Measurements from ENCODE around the gene LIN9.
A peak's percentile ranks its signal among the peaks of the same experiment; 100 is the strongest.
"Not testable (repeated sequence)": the region's sequence is repeated elsewhere in the genome, so short reads cannot be mapped to it uniquely, and the experiment has no call there.

Gene LIN9

DNA sequence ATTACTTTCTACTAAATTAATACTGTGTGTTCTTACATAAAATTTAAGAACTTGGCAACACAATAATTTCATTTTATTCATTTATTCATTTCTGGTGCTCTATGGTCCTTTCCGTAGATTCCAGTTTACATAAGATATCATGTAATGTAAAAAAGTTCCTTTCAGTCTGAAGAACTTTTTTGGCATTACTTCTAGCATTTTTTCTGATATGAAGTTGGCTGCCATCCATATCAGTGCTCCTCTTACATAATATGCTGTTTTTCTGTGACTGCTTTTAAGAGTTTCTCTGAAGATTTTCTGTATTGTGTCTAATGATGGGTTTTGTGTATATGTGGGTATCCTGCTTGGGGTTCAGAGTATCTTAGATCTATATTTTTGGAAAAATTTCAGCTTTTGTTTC is 34.8 kb downstream of the LIN9 start:
- DNase-seq (ENCODE audit: low read depth in 2 of 2): no peak

DNA sequence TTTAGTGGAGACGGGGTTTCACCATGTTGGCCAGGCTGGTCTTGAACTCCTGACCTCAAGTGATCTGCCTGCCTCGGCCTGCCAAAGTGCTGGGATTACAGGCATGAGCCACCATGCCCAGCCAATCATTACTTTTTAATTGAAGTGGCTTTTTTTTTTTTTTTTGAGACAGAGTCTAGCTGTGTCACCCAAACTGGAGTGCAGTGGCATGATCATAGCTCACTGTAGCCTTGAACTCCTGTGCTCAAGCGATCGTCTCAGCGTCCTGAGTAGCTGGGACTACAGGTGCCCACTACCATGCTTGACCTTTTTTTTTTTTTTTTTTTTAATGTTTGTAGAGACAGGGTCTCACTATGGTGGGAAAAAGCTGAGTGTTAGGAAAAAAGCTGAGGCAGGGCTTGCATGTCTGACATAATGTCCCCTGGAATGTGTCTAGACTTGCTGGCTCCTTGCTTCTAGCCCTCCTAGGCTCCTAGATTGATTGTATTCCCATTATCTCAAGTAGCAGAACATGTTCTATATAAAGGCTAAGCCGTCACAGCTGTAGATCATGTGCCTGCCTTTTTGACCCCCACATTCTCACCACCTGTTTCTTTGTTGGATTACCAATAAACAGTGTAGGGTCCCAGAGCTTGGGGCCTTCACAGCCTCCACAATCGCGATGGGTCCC is 36.6 kb downstream of the LIN9 start:
- DNase-seq (ENCODE audit: low read depth in 2 of 2): not testable (repeated sequence)

DNA sequence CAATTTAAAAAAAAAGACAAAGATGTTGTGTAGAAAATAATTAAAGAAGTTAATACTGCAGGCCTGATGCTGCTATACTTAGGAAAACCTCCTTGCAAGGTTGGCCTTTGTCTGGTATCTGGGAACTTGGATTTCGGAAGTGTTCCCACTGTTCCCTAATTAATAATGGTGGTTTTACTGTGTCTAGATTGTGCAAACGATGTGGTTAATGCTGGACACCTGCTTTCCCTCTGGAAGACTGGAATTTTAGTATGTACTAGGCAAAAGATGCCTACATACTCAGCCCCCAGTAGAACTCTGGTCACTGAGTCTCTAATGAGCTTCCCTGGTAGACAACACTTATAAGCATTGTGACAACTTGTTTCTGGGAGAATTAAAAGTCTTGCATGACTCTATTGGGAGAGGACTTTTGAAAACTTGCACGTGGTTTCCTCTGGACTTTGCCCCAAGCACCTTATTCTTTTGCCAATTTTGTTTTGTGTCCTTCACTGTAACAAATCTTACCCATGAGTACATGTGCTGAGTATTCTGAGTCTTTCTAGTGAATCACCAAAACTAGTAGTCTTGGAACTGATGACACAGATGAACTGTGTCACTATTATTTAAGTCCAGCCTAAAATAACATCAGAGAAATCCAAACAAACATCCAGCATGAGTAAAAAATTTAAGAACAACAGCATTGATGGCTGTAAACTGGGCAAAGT is 40.4 kb downstream of the LIN9 start:
- DNase-seq (ENCODE audit: low read depth in 2 of 2): no peak

DNA sequence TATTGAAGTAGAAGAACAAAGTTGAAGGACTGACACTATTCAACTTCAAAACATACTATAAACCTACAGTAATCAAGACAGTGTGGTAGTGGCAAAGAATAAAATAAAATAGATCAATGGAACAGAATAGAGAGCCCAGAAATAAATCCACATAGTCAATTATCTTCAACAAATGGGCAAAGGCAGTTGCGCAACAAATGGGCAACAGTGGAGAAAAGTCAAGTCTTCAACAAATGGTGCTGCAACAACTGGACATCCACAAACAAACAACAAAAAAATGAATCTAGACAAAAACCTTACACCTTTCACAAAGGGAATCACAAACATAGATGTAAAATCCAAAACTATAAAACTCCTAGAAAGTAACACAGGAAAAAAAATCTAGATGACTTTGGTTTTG is 47.1 kb downstream of the LIN9 start:
- no peak for DNase-seq (ENCODE audit: low read depth in 2 of 2)

- DNase-seq (ENCODE audit: low read depth in 2 of 2): no peak
These were observed 53.6 kb downstream of the LIN9 start for GRCh38 chr1:226255380-226255779.

- no peak for DNase-seq (ENCODE audit: low read depth in 2 of 2)
These were observed 55.0 kb downstream of the LIN9 start for GRCh38 chr1:226253933-226254332.

GRCh38 chr1:226252841-226253240 is 56.1 kb downstream of the LIN9 start:
- DNase-seq (ENCODE audit: low read depth in 2 of 2): not testable (repeated sequence)

- DNase-seq (ENCODE audit: low read depth in 2 of 2): no peak
These were observed 58.5 kb downstream of the LIN9 start for GRCh38 chr1:226250511-226250910.

- no peak for DNase-seq (ENCODE audit: low read depth in 2 of 2)
These were observed 60.2 kb downstream of the LIN9 start for GRCh38 chr1:226248796-226249195.

- no peak for DNase-seq (ENCODE audit: low read depth in 2 of 2)
These were observed 60.9 kb downstream of the LIN9 start for GRCh38 chr1:226248091-226248490.

DNA sequence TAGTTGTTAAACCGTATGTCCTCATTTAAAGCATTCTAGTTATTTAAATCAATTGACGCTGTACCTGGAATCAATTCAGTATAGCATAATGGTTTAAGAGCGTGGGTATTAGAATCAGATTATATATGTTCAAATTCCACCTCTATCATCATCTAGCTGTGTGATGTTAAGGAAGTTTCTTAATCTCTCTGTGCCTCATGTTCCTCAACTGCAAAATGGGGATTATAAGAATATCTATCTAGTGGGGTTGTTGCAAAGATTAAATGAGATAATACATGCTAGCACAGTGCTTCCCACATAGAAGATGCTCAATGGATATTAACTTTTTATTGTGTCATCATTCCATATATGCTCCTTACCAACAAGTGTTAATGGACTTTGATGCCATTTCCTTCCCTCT is 69.5 kb downstream of the LIN9 start:
- no peak for DNase-seq (ENCODE audit: low read depth in 2 of 2)

DNA sequence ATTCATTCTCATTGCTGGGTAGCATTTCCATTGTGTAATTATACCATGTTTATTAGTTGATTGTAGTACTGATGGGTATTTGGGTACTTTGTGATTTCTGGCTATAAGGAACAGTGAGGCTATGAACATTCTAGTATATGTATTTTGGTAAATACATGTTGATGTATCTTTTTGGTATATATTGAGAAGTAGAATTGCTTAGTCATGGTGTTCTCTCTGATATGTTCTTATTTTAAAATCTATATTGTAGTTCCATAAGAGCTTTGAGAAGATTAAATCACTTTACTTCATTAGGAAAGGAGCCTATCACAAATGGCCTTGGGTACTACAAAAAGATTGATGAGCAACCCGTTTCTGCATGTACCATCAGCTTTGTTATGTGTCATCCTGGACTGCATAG is 72.1 kb downstream of the LIN9 start:
- DNase-seq (ENCODE audit: low read depth in 2 of 2): no peak

- no peak for DNase-seq (ENCODE audit: low read depth in 2 of 2)
These were observed 75.2 kb downstream of the LIN9 start for GRCh38 chr1:226233806-226234205.

- no peak for DNase-seq (ENCODE audit: low read depth in 2 of 2)
These were observed 75.7 kb downstream of the LIN9 start for GRCh38 chr1:226233293-226233692.

DNA sequence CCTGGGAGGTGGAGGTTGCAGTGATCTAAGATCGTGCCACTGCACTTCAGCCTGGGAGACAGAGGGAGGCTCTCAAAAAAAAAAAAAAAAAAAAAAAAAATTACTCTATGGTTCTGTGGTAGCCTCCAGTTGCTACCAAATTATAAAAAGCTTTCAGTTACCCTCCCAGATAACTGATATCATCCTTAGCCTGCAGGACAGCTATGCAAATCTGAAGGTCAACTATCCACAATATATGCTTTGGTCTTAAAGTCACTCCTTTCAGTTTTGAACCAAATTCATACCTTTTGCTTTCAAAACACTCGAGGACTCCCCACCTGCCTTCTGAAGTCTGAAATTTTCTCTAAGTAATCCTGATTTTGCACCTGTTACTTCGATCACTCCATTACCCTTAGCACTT is 82.4 kb downstream of the LIN9 start:
- DNase-seq (ENCODE audit: low read depth in 2 of 2): no peak

DNA sequence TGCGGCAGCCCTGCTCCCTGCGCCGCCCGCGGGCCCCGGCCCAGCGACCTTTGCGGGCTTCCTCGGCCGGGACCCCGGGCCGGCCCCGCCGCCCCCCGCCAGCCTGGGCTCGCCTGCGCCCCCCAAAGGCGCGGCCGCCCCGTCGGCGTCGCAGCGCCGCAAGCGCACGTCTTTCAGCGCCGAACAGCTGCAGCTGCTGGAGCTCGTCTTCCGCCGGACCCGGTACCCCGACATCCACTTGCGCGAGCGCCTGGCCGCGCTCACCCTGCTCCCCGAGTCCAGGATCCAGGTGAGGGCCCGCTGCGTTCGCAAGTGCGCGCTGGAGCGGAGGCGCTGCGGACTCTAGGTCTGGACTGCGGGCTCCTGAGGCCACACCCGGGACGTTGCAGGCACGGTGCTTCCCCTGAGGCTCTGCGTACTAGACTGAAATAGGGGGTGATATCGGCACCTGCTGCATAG is 85.1 kb downstream of the LIN9 start:
- DNase-seq (ENCODE audit: low read depth in 2 of 2): peak in 1 of 2 donors; percentile 4

- DNase-seq (ENCODE audit: low read depth in 2 of 2): no peak
These were observed 85.7 kb downstream of the LIN9 start, which contains the start of gene MIXL1 for GRCh38 chr1:226223157-226223785. MIXL1 (plus strand) TSS chr1:226223664; CDS start chr1:226223682, 18 bp downstream.

DNA sequence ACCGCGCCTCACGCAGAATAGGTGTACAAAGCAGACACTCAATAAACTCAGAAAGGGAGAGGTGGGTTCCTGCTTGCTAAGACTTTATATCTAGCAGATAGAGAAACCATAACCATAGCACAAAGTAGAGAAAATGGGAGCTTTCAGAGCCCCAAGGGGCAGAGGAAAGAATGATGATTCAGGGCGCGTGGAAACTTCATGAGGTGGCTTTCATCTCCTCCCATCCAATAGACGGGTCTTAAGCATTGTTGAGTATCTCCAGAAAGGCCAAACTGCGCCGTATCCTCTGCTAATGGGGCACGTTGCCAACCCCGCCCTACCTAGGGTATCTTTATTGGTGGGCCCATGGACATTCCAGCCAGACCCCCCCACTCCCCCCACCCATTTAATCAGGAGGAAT is 86.3 kb downstream of the LIN9 start:
- DNase-seq (ENCODE audit: low read depth in 2 of 2): no peak

DNA sequence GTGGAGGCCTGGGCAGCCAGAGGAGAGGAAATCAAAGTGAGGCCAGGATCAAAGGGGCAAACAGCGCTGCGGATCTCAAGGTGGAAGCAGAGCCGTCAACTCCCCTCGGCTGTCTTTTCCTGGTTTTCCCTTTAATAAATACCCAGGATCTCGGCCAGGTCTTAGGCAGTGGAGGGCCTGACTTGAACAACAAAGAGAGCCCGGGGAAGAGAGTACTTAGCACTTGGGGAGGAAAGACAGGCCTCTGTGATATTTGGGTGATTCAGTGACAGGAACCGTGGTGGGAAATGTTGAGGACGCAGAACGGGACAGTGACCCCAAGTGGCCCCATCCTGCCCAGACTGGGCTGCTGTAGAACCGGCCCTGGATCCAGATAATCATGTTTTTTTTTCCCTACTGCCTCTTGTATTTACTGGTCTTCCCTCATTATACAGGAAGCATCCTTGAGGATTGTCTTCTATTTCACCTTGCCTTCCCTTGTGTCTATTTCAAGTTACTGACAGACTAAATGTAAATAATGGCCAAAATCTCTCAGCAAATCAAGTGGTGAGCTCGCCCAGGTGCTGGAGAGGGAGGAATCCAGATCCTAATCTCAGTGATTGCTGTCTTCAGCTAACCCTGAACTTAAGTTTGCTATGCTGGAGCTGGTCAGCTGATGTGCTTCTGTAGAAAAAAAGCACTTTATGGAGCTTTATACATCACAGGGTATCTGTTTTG is 88.3 kb downstream of the LIN9 start:
- DNase-seq (ENCODE audit: low read depth in 2 of 2): no peak

DNA sequence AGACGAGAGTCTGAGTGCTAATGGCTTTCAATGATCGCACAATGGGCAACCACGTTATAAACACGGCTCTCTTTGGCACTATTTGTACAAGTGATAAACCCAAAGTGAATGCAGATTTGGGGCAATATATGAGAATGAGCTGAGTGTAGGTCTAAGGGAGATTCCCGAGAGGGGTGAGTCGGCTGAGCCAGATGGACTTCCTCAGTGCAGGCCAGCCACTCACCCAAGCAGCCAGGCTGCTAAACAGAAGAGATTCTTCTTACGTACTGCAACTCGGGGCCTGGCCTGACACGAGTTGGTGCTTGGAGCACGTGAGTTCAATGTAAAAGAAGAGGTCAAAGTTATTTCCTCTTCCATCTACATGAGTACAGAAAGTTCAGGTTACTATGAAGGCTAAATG is 91.7 kb downstream of the LIN9 start:
- DNase-seq (ENCODE audit: low read depth in 2 of 2): no peak

DNA sequence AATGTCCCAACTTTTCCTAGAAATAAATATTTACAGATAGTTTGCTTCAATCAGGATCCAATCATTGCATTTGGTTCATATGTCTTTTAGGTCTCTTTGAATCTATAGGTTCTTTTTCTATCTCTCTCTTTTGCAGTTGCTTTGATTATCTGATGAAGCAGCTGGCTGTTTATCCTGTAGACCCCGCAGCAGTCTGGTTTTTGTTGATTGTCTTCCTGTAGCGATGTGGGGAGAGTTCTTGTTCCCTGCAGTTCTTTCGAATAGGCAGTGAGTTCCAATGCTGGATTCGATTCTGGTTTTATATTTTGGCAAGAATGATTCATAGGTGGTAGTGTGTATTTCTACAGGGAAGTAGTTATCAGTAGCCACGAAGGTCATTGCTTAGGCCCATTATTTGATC is 92.9 kb downstream of the LIN9 start:
- no peak for DNase-seq (ENCODE audit: low read depth in 2 of 2)

- no peak for DNase-seq (ENCODE audit: low read depth in 2 of 2)
These were observed 93.7 kb downstream of the LIN9 start for GRCh38 chr1:226215239-226215638.

Measured in stimulated activated CD4-positive, alpha-beta T cell treated with anti-CD3 and anti-CD28 coated beads, Interleukin-4, amount 100 ng/mL, for 48 hours (primary cell).